Tibial nerve (tissue), 4 donors: ENCODE measurements around the gene EXOSC2.

Experiments
- CTCF ChIP-seq, 5 experiments: fragments of 200-600 bp in 3 of 5; fragments of 450-650 bp in 2 of 5; sonication (generic) in 3 of 5; IDR thresholded peaks; one replicate each; pipeline ENCODE4 v1.5.1; 2016 to 2019; ENCODE audit warnings: antibody characterized with exemption in 5 of 5, mild to moderate bottlenecking in 3 of 5, moderate library complexity in 2 of 5
- EP300 ChIP-seq, 2 donors: sonication (generic); formaldehyde crosslinking; IDR thresholded peaks; one replicate each; pipeline ENCODE4 v1.6.1; 2017; ENCODE audit warnings: antibody characterized with exemption in 2 of 2, mild to moderate bottlenecking in 1 of 2
- POLR2A ChIP-seq, 2 donors: fragments of 450-650 bp; IDR thresholded peaks; one replicate each; pipeline ENCODE4 v1.6.1; 2017; ENCODE audit warnings: antibody characterized with exemption in 2 of 2, mild to moderate bottlenecking in 2 of 2, moderate library complexity in 2 of 2

DNA sequence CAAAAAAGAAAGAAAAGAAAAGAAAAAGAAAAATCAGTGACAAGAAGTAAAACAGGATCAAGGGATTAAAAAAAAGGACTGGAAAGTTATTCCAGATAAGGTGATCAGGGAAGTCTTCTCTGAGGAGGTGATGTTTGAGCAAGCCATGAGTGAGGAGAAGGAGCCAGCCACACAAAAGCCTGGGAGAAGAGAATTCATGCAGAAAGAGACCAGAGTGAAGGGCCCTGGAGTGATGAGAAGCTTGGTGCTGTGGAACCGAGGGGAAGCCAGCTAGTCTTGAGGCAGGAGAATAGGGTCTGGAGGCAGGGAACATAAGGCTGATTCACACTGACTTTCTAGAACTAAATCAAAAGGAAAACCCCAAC, 4.0 kb upstream of the EXOSC2 start:
- TF ChIP-seq CTCF (IDR thresholded peaks at IDR 0.05) (no peak), POLR2A (IDR thresholded peaks at IDR 0.05) (no peak), EP300 (IDR thresholded peaks at IDR 0.05) (no peak)
